HG02759 (cell line): ENCODE data around the gene LLGL1.

Experiments
- ATAC-seq: cut with Tn5 transposase; IDR thresholded peaks from one replicate; pipeline ENCODE4 v1.9.1; 2021; ENCODE audit warnings: mild to moderate bottlenecking, moderate library complexity; ENCODE audit not compliant: unreplicated experiment

Gene LLGL1

GRCh38 chr17:18229254-18229653 lies 3.8 kb downstream of the LLGL1 start:
- no peak for ATAC-seq

- ATAC-seq, result no peak
These were observed 4.3 kb downstream of the LLGL1 start for GRCh38 chr17:18229771-18230170.

GRCh38 chr17:18230288-18231141 lies 5.1 kb downstream of the LLGL1 start:
- no peak for ATAC-seq

GRCh38 chr17:18231164-18231563 lies 5.7 kb downstream of the LLGL1 start:
- no peak for ATAC-seq

GRCh38 chr17:18233803-18234518 lies 8.5 kb downstream of the LLGL1 start:
- no peak for ATAC-seq

- ATAC-seq, result no peak
These were observed 9.5 kb downstream of the LLGL1 start for GRCh38 chr17:18234853-18235380.

GRCh38 chr17:18235743-18236256 lies 10.4 kb downstream of the LLGL1 start:
- no peak for ATAC-seq

GRCh38 chr17:18236494-18236893 lies 11.1 kb downstream of the LLGL1 start:
- no peak for ATAC-seq

GRCh38 chr17:18237461-18237860 lies 12.0 kb downstream of the LLGL1 start:
- no peak for ATAC-seq

- ATAC-seq, result no peak
These were observed 12.9 kb downstream of the LLGL1 start for GRCh38 chr17:18238299-18238698.

GRCh38 chr17:18240449-18240848 lies 15.0 kb downstream of the LLGL1 start:
- no peak for ATAC-seq

- no peak for ATAC-seq
These were observed 15.9 kb downstream of the LLGL1 start for GRCh38 chr17:18241229-18241871.

GRCh38 chr17:18245038-18245776 lies 19.8 kb downstream of the LLGL1 start:
- ATAC-seq, result no peak

- ATAC-seq, result no peak
These were observed 20.8 kb downstream of the LLGL1 start for GRCh38 chr17:18246109-18246725.

GRCh38 chr17:18246880-18247612 lies 21.6 kb downstream of the LLGL1 start:
- no peak for ATAC-seq

GRCh38 chr17:18247613-18248001 lies 22.2 kb downstream of the LLGL1 start:
- ATAC-seq, result no peak

- ATAC-seq, result no peak
These were observed 22.9 kb downstream of the LLGL1 start for GRCh38 chr17:18248300-18248731.

- ATAC-seq, result no peak
These were observed 23.4 kb downstream of the LLGL1 start for GRCh38 chr17:18248811-18249210.

- no peak for ATAC-seq
These were observed 24.8 kb downstream of the LLGL1 start for GRCh38 chr17:18250259-18250658.
